ENCODE results near the gene SPATA17.
A peak's percentile ranks its signal among the peaks of the same experiment; 100 is the strongest.

The SPATA17 gene

DNA sequence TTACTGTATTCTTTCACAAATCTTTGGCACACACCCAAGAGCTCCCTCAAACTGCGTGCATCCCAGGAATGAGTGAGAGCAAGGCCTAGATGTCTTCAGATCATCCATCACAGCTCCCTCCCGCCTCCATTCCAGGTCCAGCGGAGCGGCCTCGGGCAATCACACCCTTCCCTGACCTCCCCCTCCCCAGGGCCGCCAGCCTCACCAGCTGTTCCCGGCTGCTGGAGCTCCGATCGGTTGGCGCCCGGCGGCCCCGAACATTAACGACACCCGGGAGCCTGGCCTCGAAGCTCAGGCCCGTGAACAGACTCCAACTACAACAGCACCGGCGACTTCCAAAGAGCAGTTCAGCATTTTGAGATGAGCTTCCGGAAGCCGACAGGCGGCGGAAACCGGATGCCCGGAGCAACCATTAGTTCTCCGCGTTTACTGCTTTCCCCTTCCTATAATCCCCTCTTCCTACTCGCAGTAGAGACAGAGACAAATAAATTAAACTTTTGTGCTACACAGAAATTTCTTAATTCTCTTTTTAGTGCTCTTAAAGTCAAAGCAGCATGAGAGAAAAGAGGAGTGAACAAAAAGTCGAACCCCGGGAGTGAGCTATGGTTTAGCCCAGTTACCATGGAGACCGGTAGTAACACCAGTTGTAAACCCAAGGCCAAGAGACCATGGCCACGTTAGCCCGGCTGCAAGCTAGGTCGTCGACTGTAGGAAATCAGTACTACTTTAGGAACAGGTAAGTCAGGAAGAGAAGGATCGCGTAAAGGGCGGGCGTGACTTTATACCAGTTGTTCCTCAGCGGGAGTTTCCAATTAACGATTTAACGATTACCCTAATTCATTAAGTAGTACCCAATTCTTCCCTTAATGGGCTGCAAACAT lies at the start of gene SPATA17, which contains the start of gene GPATCH2 (continued):
- TF ChIP-seq ZNF561 (tag by site-specific recombination; IDR thresholded peaks at IDR 0.05; ENCODE audit: borderline replicate concordance) (no peak; the same call in 1 of the 2 replicates), ZNF707 (tag by site-specific recombination; IDR thresholded peaks at IDR 0.05) (no peak), ZNF350 (tag by site-specific recombination; IDR thresholded peaks at IDR 0.05) (no peak), ZNF747 (tag by site-specific recombination; IDR thresholded peaks at IDR 0.05) (no peak), ZBTB1 (tag by site-specific recombination; IDR thresholded peaks at IDR 0.05) (no peak), ZNF518A (tag by site-specific recombination; conservative IDR thresholded peaks at IDR 0.05; ENCODE audit: low read depth) (peak; percentile 93), ZNF555 (tag by site-specific recombination; conservative IDR thresholded peaks at IDR 0.05) (no peak), ZNF48 (tag by site-specific recombination; IDR thresholded peaks at IDR 0.05) (no peak), ZNF121 (tag by site-specific recombination; IDR thresholded peaks at IDR 0.05) (no peak), ZNF621 (tag by site-specific recombination; IDR thresholded peaks at IDR 0.05) (no peak), ZBTB8A (tag by site-specific recombination; IDR thresholded peaks at IDR 0.05) (no peak), GLIS2 (tag by site-specific recombination; IDR thresholded peaks at IDR 0.05) (no peak), ZNF777 (tag by site-specific recombination; IDR thresholded peaks at IDR 0.05; ENCODE audit: borderline replicate concordance) (no peak), ZFP37 (tag by site-specific recombination; IDR thresholded peaks at IDR 0.05) (peak; percentile 85; the same call in 1 of the 2 replicates), ZNF202 (tag by site-specific recombination; IDR thresholded peaks at IDR 0.05; ENCODE audit: borderline replicate concordance) (no peak), ZNF791 (tag by site-specific recombination; IDR thresholded peaks at IDR 0.05) (no peak), KLF10 (tag by site-specific recombination; IDR thresholded peaks at IDR 0.05) (peak; percentile 54; the same call in 1 of the 2 replicates), ZNF624 (tag by site-specific recombination; IDR thresholded peaks at IDR 0.05) (no peak), SP7 (tag by site-specific recombination; IDR thresholded peaks at IDR 0.05) (peak; percentile 46; the same call in 1 of the 2 replicates), YY1 (tag by site-specific recombination; IDR thresholded peaks at IDR 0.05) (no peak; the same call in 1 of the 2 replicates), ZNF585B (tag by site-specific recombination; IDR thresholded peaks at IDR 0.05) (no peak), SETDB1 (IDR thresholded peaks at IDR 0.05; ENCODE audit: insufficient read length, low read length) (no peak), ZSCAN23 (tag by site-specific recombination; IDR thresholded peaks at IDR 0.05) (no peak), ZNF560 (tag by site-specific recombination; IDR thresholded peaks at IDR 0.05; ENCODE audit: borderline replicate concordance) (no peak), ZNF341 (tag by site-specific recombination; IDR thresholded peaks at IDR 0.05; ENCODE audit: low read depth) (peak; percentile 51; the same call in 1 of the 2 replicates), HOXD13 (CRISPR knock-in tag; IDR thresholded peaks at IDR 0.05; ENCODE audit: borderline replicate concordance) (no peak), ZNF354C (tag by site-specific recombination; IDR thresholded peaks at IDR 0.05; ENCODE audit: borderline replicate concordance, low read depth) (no peak), KLF16 (tag by site-specific recombination; IDR thresholded peaks at IDR 0.05) (no peak), ATF2 (tag by site-specific recombination; IDR thresholded peaks at IDR 0.05; ENCODE audit: low read depth) (no peak), ZNF112 (tag by site-specific recombination; IDR thresholded peaks at IDR 0.05) (no peak), RBAK (tag by site-specific recombination; IDR thresholded peaks at IDR 0.05) (no peak)
- TF ChIP-seq, protein P1, sequence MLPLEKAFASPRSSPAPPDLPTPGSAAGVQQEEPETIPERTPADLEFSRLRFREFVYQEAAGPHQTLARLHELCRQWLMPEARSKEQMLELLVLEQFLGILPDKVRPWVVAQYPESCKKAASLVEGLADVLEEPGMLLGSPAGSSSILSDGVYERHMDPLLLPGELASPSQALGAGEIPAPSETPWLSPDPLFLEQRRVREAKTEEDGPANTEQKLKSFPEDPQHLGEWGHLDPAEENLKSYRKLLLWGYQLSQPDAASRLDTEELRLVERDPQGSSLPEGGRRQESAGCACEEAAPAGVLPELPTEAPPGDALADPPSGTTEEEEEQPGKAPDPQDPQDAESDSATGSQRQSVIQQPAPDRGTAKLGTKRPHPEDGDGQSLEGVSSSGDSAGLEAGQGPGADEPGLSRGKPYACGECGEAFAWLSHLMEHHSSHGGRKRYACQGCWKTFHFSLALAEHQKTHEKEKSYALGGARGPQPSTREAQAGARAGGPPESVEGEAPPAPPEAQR (tag by site-specific recombination; IDR thresholded peaks at IDR 0.05): no peak
- TF ChIP-seq, protein P2, sequence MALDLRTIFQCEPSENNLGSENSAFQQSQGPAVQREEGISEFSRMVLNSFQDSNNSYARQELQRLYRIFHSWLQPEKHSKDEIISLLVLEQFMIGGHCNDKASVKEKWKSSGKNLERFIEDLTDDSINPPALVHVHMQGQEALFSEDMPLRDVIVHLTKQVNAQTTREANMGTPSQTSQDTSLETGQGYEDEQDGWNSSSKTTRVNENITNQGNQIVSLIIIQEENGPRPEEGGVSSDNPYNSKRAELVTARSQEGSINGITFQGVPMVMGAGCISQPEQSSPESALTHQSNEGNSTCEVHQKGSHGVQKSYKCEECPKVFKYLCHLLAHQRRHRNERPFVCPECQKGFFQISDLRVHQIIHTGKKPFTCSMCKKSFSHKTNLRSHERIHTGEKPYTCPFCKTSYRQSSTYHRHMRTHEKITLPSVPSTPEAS (tag by site-specific recombination; IDR thresholded peaks at IDR 0.05): no peak

All from HEK293 (cell line).